H1 (cell line): ENCODE results near the gene MLYCD. TPM values are rescaled to one million over a fixed set of nuclear protein-coding genes. Genes with fewer than 3 reads are reported as not detected.

Source experiments
- CTCF ChIA-PET: fragments of 300-600 bp; sonication (Branson Sonifier 250); formaldehyde crosslinking; loops from one replicate; lab custom pipeline; 2021; ENCODE audit not compliant: partially characterized antibody; lab: Charles Lee
- POLR2A ChIA-PET: fragments of 300-600 bp; sonication (Branson Sonifier 250); formaldehyde crosslinking; loops from one replicate; lab custom pipeline; 2021; ENCODE audit warnings: inconsistent platforms; ENCODE audit not compliant: partially characterized antibody; lab: Charles Lee
- DNase-seq, 2 experiments: peaks; one replicate each; pipeline versions ENCODE4 v3.0.0 to v3.0.0-alpha.2; 2010 to 2022; ENCODE audit warnings: low spot score in 2 of 2, low read depth in 1 of 2, mixed read lengths in 1 of 2
- FAIRE-seq: peaks from 2 replicates; lab custom pipeline; 2011; peaks lifted over from hg19 to GRCh38; lab: Jason Lieb, UNC
- H2AFZ ChIP-seq: 2 replicates; pipeline ENCODE4 v1.8.1; 2012; ENCODE audit warnings: low read length, inconsistent platforms
- H2AK5ac ChIP-seq: 2 replicates; pipeline ENCODE4 v1.6.1; 2013; ENCODE audit warnings: low read depth, low read length
- H2BK120ac ChIP-seq: replicated peaks from 2 replicates; pipeline ENCODE3; 2013; ENCODE audit warnings: low read depth, low read length, inconsistent platforms
- H2BK12ac ChIP-seq: 2 replicates; pipeline ENCODE4 v1.6.1; 2013; ENCODE audit warnings: low read depth, low read length
- H2BK15ac ChIP-seq: 2 replicates; pipeline ENCODE4 v1.6.1; 2013; ENCODE audit warnings: low read length
- H2BK20ac ChIP-seq: 2 replicates; pipeline ENCODE4 v1.6.1; 2013; ENCODE audit warnings: low read length
- H2BK5ac ChIP-seq: 2 replicates; pipeline ENCODE4 v1.6.1; 2013; ENCODE audit warnings: low read depth, low read length
- H3K14ac ChIP-seq: 2 replicates; pipeline ENCODE4 v1.6.1; 2013; ENCODE audit warnings: inconsistent platforms; ENCODE audit not compliant: insufficient read length
- H3K18ac ChIP-seq: 2 replicates; pipeline ENCODE4 v1.6.1; 2013; ENCODE audit warnings: low read length; ENCODE audit errors: extremely low read depth
- H3K23ac ChIP-seq: 2 replicates; pipeline ENCODE4 v1.6.1; 2013; ENCODE audit warnings: inconsistent platforms; ENCODE audit not compliant: insufficient read length
- H3K23me2 ChIP-seq: 2 replicates; pipeline ENCODE4 v1.6.1; 2013; ENCODE audit warnings: low read depth, low read length
- H3K27ac ChIP-seq: 2 replicates; pipeline ENCODE4 v1.6.1; 2011; ENCODE audit warnings: low read depth, low read length, inconsistent platforms
- H3K27me3 ChIP-seq, 4 experiments: replicated peaks in 1 of 4; 1 replicate in 1 of 4; 2 replicates in 3 of 4; pipeline versions ENCODE4 v1.6.1 to v1.8.1; 2011 to 2013; ENCODE audit warnings: low read length in 3 of 4, mild to moderate bottlenecking in 3 of 4, inconsistent platforms in 2 of 4, mixed read lengths in 2 of 4, moderate library complexity in 1 of 4; ENCODE audit not compliant: control insufficient read depth in 3 of 4, insufficient read depth in 3 of 4; ENCODE audit errors: extremely low read depth in 1 of 4
- H3K36me3 ChIP-seq, 4 experiments: 2 replicates each; pipeline versions ENCODE4 v1.6.1 to v1.8.1; 2011 to 2013; ENCODE audit warnings: mild to moderate bottlenecking in 4 of 4, low read length in 3 of 4, moderate library complexity in 2 of 4, control low read depth in 1 of 4, inconsistent platforms in 1 of 4; ENCODE audit not compliant: insufficient read depth in 4 of 4, control insufficient read depth in 2 of 4
- H3K4ac ChIP-seq: replicated peaks from 2 replicates; pipeline ENCODE3; 2013; ENCODE audit warnings: low read length, low read depth, mixed read lengths, inconsistent platforms; ENCODE audit not compliant: insufficient read length
- H3K4me1 ChIP-seq, 4 experiments: replicated peaks in 1 of 4; 1 replicate in 1 of 4; 2 replicates in 3 of 4; pipeline versions ENCODE4 v1.6.1 to v1.8.1; 2011 to 2013; ENCODE audit warnings: low read length in 3 of 4, inconsistent platforms in 2 of 4, mixed read lengths in 1 of 4; ENCODE audit not compliant: insufficient read depth in 4 of 4, control insufficient read depth in 3 of 4
- H3K4me2 ChIP-seq, 2 experiments: 2 replicates each; pipeline versions ENCODE4 v1.6.1 to v1.8.1; 2011 to 2013; ENCODE audit warnings: low read depth in 2 of 2, low read length in 2 of 2, control low read depth in 1 of 2, inconsistent platforms in 1 of 2, mild to moderate bottlenecking in 1 of 2; ENCODE audit not compliant: insufficient read depth in 1 of 2
- H3K4me3 ChIP-seq, 4 experiments: fragments of 200-600, 300-600 bp in 1 of 4; sonication (generic), shearing (Covaris generic), sonication (Bioruptor Twin) in 1 of 4; 2 replicates each; pipeline versions ENCODE4 v1.5.1 to v1.8.1; 2011 to 2016; ENCODE audit warnings: low read length in 4 of 4, low read depth in 3 of 4, control low read depth in 2 of 4, inconsistent platforms in 2 of 4, mild to moderate bottlenecking in 2 of 4, mixed read lengths in 1 of 4, moderate library complexity in 1 of 4; ENCODE audit not compliant: insufficient read depth in 2 of 4; ENCODE audit errors: extremely low read depth in 1 of 4
- H3K56ac ChIP-seq: replicated peaks from 2 replicates; pipeline ENCODE3; 2013; ENCODE audit warnings: low read depth, mild to moderate bottlenecking, mixed read lengths, low read length, inconsistent platforms; ENCODE audit not compliant: insufficient read length
- H3K79me1 ChIP-seq: 2 replicates; pipeline ENCODE4 v1.6.1; 2013; ENCODE audit warnings: low read depth, low read length, control low read depth
- H3K79me2 ChIP-seq, 2 experiments: 2 replicates each; pipeline versions ENCODE4 v1.6.1 to v1.8.1; 2012 to 2013; ENCODE audit warnings: low read length in 2 of 2, mild to moderate bottlenecking in 2 of 2, inconsistent platforms in 1 of 2; ENCODE audit not compliant: insufficient read depth in 2 of 2, control insufficient read depth in 1 of 2
- H3K9ac ChIP-seq, 4 experiments: replicated peaks in 1 of 4; 1 replicate in 1 of 4; 2 replicates in 3 of 4; pipeline versions ENCODE4 v1.6.1 to v1.8.1; 2011 to 2013; ENCODE audit warnings: low read depth in 3 of 4, low read length in 3 of 4, control low read depth in 2 of 4, mild to moderate bottlenecking in 2 of 4, moderate library complexity in 2 of 4, inconsistent platforms in 1 of 4; ENCODE audit errors: extremely low read depth in 1 of 4
- H3K9me3 ChIP-seq, 2 experiments: 2 replicates each; pipeline versions ENCODE4 v1.6.1 to v1.8.1; 2012 to 2013; ENCODE audit warnings: mild to moderate bottlenecking in 2 of 2, moderate library complexity in 2 of 2, control low read depth in 1 of 2, inconsistent platforms in 1 of 2, low read depth in 1 of 2, low read length in 1 of 2, mixed read lengths in 1 of 2; ENCODE audit not compliant: insufficient read depth in 2 of 2
- H4K20me1 ChIP-seq, 2 experiments: replicated peaks in 1 of 2; 2 replicates each; pipeline versions ENCODE3 to v1.8.1; 2011 to 2013; ENCODE audit warnings: inconsistent platforms in 2 of 2, low read length in 2 of 2, mild to moderate bottlenecking in 1 of 2; ENCODE audit not compliant: insufficient read depth in 2 of 2, control insufficient read depth in 1 of 2
- H4K5ac ChIP-seq: 2 replicates; pipeline ENCODE4 v1.6.1; 2013; ENCODE audit warnings: low read length, low read depth, mixed read lengths, inconsistent platforms; ENCODE audit not compliant: insufficient read length
- H4K8ac ChIP-seq: 2 replicates; pipeline ENCODE4 v1.8.0; 2013; ENCODE audit warnings: mild to moderate bottlenecking, moderate library complexity, low read length, inconsistent platforms; ENCODE audit not compliant: insufficient read depth; ENCODE audit errors: extremely low read depth
- H4K91ac ChIP-seq: replicated peaks from 2 replicates; pipeline ENCODE3; 2013; ENCODE audit warnings: low read length, mixed read lengths, inconsistent platforms; ENCODE audit not compliant: insufficient read length
- KDM4A ChIP-seq: IDR thresholded peaks from one replicate; pipeline ENCODE4 v1.7.1; 2012; ENCODE audit warnings: low read depth, mild to moderate bottlenecking, moderate library complexity, low read length, inconsistent platforms; ENCODE audit not compliant: severe bottlenecking
- NRF1 ChIP-seq: IDR thresholded peaks from 2 replicates; pipeline ENCODE4 v1.6.1; 2011; ENCODE audit warnings: mild to moderate bottlenecking, low read depth, low read length, improper control_type of control experiment
- RAD21 ChIP-seq, 2 experiments: IDR thresholded peaks in 1 of 2; conservative IDR thresholded peaks in 1 of 2; 2 replicates each; pipeline ENCODE4 v1.6.1; 2011; ENCODE audit warnings: low read depth in 2 of 2, low read length in 2 of 2, improper control_type of control experiment in 1 of 2, inconsistent platforms in 1 of 2, mild to moderate bottlenecking in 1 of 2, moderate library complexity in 1 of 2
- RXRA ChIP-seq: IDR thresholded peaks from 2 replicates; pipeline ENCODE4 v1.6.1; 2011; ENCODE audit warnings: low read depth, mild to moderate bottlenecking, low read length, moderate library complexity; ENCODE audit not compliant: insufficient read depth
- SIRT6 ChIP-seq: IDR thresholded peaks from one replicate; pipeline ENCODE4 v1.7.1; 2012; ENCODE audit warnings: low read length, inconsistent platforms
- SIX5 ChIP-seq: IDR thresholded peaks from 2 replicates; pipeline ENCODE4 v1.6.1; 2011; ENCODE audit warnings: mild to moderate bottlenecking, low read depth, low read length
- SP1 ChIP-seq: IDR thresholded peaks from 2 replicates; pipeline ENCODE4 v1.6.1; 2011; ENCODE audit warnings: low read depth, low read length
- TAF7 ChIP-seq: optimal IDR thresholded peaks from 2 replicates; pipeline ENCODE3; 2011; ENCODE audit warnings: low read depth, mild to moderate bottlenecking, inconsistent platforms, low read length, moderate library complexity, borderline replicate concordance
- ZNF274 ChIP-seq: IDR thresholded peaks from 2 replicates; pipeline ENCODE4 v1.7.0; 2012; ENCODE audit warnings: low read length, borderline replicate concordance; ENCODE audit errors: extremely low read depth
- WGBS, 2 experiments: shearing (Covaris generic) in 1 of 2; methylation state at CpG; one replicate each; pipeline versions ENCODE4 v1.1.6 to v1.1.7; 2013 to 2015; ENCODE audit warnings: low lambda C conversion rate in 2 of 2, mixed read lengths in 2 of 2, inconsistent platforms in 1 of 2, low coverage in 1 of 2, missing lambda C conversion rate in 1 of 2; ENCODE audit not compliant: insufficient replicate concordance in 2 of 2, insufficient coverage in 1 of 2, insufficient read length in 1 of 2; ENCODE audit errors: extremely low coverage in 1 of 2, missing lambda C conversion rate in 1 of 2; 5-methylcytosine and 5-hydroxymethylcytosine counted together
- polyA plus RNA-seq, 7 experiments: library from polyadenylated mRNA; depleted of rRNA in 3 of 7; stranded (reverse) in 5 of 7; unstranded in 2 of 7; fragments of >200 nt in 5 of 7; fragments of 200-250 nt in 2 of 7; gene quantifications; 1 replicate in 5 of 7; 2 replicates in 1 of 7; 4 replicates in 1 of 7; pipeline versions ENCODE4 v1.2.1 to v1.2.3, GENCODE V29; 2011 to 2013; ENCODE audit warnings: missing spikeins in 2 of 7, mixed read lengths in 2 of 7
- total RNA-seq: library from RNA; stranded (reverse); fragmentation: NEBNext Ultra II Directional; extraction: Animal tissue kit (Norgen Biotek cat#: 25700); gene quantifications from 2 replicates; pipeline ENCODE4 v1.2.1, GENCODE V29; 2021
- TF ChIP-seq, protein P1 (sequence below): IDR thresholded peaks from 2 replicates; pipeline ENCODE4 v1.6.1; 2011; ENCODE audit warnings: low read length, improper control_type of control experiment
- TF ChIP-seq, protein P2 (sequence below): IDR thresholded peaks from 2 replicates; pipeline ENCODE4 v1.6.1; 2012; ENCODE audit warnings: inconsistent platforms

Gene MLYCD
- total and polyA plus RNA-seq, 2 of the 8 experiments (the other 6 are each of a cell fraction or from before 2014, with no cell fraction given): 3.7 to 7.0 TPM

DNA sequence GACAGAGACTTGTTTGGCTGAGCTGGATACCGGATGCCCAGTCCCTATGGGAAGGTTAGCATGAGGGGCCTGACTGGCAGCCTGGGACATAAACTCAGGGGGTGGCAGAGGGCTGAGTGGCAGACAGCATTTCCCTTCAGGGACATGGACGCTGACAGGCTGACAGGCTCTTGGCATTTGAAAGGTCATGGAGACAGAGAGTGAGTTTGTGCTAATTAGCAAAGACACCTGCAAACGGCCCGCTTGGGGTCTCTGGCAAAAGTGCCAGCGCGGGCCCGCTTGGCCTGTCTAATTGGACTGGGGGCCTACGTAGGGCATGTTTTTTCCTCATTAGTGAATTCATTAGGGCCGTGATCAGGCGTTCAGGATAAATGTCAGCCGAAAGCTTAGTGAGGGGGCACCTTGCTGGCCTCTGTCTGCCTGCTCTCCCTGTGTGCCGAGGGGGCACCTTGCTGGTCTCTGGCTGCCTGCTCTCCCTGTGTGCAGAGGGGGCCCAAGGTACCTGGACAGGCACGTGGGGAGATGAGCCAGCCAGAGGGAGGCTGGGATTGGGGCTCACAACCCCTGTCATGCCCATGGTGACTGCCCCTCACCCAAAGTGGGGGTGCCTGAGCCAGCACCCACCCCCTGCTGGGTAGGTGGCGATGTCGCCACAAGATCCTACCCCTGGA is 76.8 kb downstream of the MLYCD start:
- H3K79me2 ChIP-seq: no peaks in the 10 kb centered on the region
- H2BK5ac ChIP-seq: no peak overlapping the region
- no peak overlapping the region for H4K91ac ChIP-seq
- peaks cover 16 to 22% of the 10 kb centered on the region in 2 experiments for H3K9me3 ChIP-seq
- POLR2A ChIA-PET: no interaction called here
- H3K27me3 ChIP-seq: no peaks in the 10 kb centered on the region
- WGBS, 2 experiments: 86% methylated on average over 15 of the region's 15 CpGs; no CpG with 5 or more reads in 1 of the 2 experiments
- H3K4me2 ChIP-seq: no peak overlapping the region
- H3K18ac ChIP-seq: no peak overlapping the region
- FAIRE-seq (no peak), DNase-seq (no peak)
- no peak overlapping the region for H2AK5ac ChIP-seq
- H2BK20ac ChIP-seq: no peak overlapping the region
- no peak overlapping the region for H2AFZ ChIP-seq
- H2BK120ac ChIP-seq: no peak overlapping the region
- H2BK15ac ChIP-seq: no peak overlapping the region
- H2BK12ac ChIP-seq: no peak overlapping the region
- no peak overlapping the region for H3K23ac ChIP-seq
- no peak overlapping the region for H3K4ac ChIP-seq
- no peak overlapping the region for H3K9ac ChIP-seq
- CTCF ChIA-PET: interaction anchor here (1.0 kb wide), 1 partner anchor 19 kb away, joined by 4 read pairs; no protein-coding TSS in a partner anchor
- no peak overlapping the region for H3K14ac ChIP-seq
- H3K56ac ChIP-seq: no peak overlapping the region
- no peak overlapping the region for H3K27ac ChIP-seq
- H3K23me2 ChIP-seq: no peaks in the 10 kb centered on the region
- H3K36me3 ChIP-seq: peaks cover 0 to 5% (median 2%) of the 10 kb centered on the region in 4 experiments; a peak in 2 of 8 replicates
- no peaks in the 10 kb centered on the region for H3K79me1 ChIP-seq
- H4K8ac ChIP-seq: no peak overlapping the region
- no peak overlapping the region for H4K5ac ChIP-seq
- H4K20me1 ChIP-seq: no peaks in the 10 kb centered on the region
- peaks cover 0 to 3% (median 0%) of the 10 kb centered on the region in 4 experiments; a peak in 1 of 7 replicates for H3K4me1 ChIP-seq
- no peak overlapping the region for H3K4me3 ChIP-seq
- TF ChIP-seq TAF7 (no peak), ZNF274 (no peak), KDM4A (no peak), SIRT6 (no peak), RAD21 (IDR thresholded peaks at IDR 0.05 in 1 of 2, conservative IDR thresholded peaks at IDR 0.05 in 1 of 2; ENCODE audit: low read depth in 2 of 2, low read length in 2 of 2) (no peak), SP1 (no peak), RXRA (no peak), SIX5 (no peak), NRF1 (no peak)
- TF ChIP-seq, protein P1, sequence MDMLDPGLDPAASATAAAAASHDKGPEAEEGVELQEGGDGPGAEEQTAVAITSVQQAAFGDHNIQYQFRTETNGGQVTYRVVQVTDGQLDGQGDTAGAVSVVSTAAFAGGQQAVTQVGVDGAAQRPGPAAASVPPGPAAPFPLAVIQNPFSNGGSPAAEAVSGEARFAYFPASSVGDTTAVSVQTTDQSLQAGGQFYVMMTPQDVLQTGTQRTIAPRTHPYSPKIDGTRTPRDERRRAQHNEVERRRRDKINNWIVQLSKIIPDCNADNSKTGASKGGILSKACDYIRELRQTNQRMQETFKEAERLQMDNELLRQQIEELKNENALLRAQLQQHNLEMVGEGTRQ: no peak
- TF ChIP-seq, protein P2, sequence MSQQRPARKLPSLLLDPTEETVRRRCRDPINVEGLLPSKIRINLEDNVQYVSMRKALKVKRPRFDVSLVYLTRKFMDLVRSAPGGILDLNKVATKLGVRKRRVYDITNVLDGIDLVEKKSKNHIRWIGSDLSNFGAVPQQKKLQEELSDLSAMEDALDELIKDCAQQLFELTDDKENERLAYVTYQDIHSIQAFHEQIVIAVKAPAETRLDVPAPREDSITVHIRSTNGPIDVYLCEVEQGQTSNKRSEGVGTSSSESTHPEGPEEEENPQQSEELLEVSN: no peak
